SH-SY5Y (cell line): Measurements from ENCODE around the gene MEX3D.

Experiments
- GATA2 ChIP-seq: IDR thresholded peaks from 2 replicates; pipeline ENCODE4 v1.6.1; 2011; ENCODE audit warnings: mild to moderate bottlenecking, low read depth, low read length
- GATA3 ChIP-seq: IDR thresholded peaks from 2 replicates; pipeline ENCODE4 v1.6.1; 2011; ENCODE audit warnings: low read depth, mild to moderate bottlenecking, low read length, moderate library complexity

DNA sequence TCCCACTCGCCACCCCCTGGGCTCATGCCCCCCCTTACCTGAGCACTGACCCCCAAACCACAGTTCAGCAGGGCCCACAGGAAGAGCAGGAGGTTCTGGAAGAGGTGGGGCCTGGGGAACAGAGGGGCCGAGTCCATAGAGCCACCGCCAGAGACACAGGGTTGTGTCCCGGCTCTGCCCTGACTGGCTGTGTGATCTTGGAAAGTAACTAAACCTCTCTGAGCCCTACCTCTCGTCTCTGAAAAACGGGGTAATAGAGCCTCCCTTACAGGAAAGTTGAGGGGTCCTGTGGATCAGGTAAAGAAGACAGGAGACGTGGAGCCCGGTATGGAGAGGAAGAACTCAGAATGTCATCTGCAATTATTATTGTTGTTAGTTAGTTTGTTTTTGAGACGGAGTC, 57.3 kb downstream of the MEX3D start:
- TF ChIP-seq GATA3 (no peak), GATA2 (no peak)
